GM18858 (cell line): ENCODE results near the gene AIDA.

Experiments used
- ATAC-seq: cut with Tn5 transposase; IDR thresholded peaks from one replicate; pipeline ENCODE4 v1.9.1; 2021; ENCODE audit not compliant: unreplicated experiment

The AIDA gene

DNA sequence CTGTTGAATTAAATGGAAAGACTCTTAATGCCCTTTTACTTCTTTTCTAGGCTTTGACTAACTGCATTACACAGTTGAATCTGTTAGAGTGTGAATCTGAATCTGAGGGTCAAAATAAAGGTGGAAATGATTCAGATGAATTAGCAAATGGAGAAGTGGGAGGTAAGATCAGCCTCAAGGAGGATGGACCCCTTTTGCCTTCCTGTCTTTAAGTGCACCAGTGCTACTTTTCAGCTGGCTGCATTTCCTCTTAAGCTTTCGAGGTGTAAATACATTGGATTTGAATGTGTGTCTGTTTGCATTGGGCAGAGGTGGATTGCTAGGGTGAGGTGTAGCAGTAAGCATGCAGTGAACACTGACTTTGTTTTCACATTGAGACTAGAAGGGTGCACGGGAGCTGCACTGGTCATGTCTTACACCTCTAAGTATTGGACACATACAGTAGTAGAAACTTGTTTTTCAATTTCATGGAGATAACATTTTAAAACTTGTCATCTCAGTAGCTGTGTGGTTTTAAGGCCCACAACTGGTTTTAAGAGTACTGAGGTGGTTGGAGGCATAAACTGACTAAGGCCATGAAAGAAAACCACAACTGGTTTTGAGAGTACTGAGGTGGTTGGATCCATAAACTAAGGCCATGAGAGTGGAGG is 59.0 kb downstream of the AIDA start:
- peak; percentile 59 for ATAC-seq

DNA sequence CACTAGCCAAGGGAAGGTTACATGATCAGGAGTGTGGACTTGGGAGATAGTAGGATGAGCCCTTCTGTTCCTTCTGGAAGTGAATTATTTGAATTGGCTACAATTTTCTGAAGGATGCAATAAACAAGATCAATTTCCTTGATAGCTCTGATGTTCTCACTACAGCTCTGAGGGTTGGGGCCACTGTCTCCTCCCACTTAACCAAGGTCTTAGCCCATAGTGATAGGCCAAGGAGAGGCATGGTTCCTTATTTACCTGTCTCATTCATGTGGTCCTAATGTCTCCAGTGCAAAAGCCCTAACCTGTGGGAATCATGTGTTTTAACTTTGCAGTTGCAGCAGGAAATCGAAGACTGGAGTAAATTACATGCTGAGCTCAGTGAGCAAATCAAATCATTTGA is 59.6 kb downstream of the AIDA start:
- ATAC-seq, result no peak

- no peak for ATAC-seq
Observed at GRCh38 chr1:222644636-222644980, 67.7 kb downstream of the AIDA start.

DNA sequence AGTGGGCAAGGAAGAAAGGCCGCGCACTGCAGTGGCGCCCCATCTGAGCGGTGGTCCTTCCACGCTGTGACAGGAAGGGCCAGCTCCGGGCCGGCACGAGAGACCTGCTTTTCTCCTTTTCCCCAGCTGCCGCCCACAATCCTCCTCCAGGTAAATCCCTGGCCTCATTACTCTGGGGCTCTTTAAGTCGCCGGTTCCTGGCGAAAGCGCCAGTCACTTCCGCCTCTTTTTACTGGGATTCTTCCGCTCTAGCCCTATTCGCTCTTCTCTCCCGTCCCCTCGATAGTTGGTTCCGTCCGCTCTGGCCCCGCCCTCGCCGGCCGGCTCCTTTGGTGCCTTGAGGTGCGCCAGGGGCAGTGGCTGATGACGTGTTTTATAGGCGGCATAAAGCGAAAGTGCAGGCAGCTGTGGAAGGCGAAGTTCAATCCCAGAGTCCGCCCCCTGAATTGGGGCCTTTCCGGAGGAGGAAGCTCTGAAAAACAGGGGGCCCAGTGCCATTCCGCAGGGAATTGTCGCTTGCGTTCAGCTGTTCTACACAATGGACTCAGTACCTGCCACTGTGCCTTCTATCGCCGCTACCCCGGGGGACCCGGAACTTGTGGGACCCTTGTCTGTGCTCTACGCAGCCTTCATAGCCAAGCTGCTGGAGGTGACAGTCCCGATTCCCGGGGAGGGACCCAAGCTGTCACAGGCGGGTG is 68.2 kb downstream of the AIDA start:
- ATAC-seq, result peak; percentile 91

- ATAC-seq, result no peak
Observed at GRCh38 chr1:222643606-222643937, 68.7 kb downstream of the AIDA start.

GRCh38 chr1:222642468-222642867 is 69.8 kb downstream of the AIDA start:
- ATAC-seq, result no peak

DNA sequence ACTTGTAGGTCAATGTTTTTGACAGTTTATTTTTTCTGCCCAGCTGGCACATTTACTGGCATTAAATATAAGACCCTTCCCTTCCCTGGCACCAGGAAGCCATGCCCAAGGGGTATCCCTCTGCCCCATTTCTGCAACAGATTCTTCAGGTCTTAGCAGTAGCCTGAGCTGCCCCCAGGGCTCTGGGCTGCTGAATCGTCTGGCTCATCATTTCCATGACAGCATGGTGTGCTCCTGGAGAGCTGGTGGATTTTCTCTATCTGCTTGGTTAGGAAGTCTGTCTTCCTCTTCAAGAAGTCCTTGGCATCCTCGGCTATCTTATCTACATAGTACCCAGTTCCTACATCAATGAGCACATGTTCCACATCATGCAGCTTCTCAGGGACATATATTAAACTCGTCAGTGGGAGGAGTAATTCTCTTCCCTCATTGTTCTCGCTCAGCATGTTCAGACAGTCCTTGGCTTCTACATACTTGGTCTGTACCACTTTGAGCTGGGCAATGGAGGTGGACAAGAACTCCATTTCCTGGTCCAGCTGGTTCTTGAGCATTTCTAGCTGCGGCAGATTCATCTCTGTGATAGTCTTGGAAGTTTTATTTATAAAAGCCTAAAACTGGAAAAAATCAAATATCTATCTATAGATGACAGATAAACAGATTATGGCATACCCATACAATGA is 70.9 kb downstream of the AIDA start:
- no peak for ATAC-seq

GRCh38 chr1:222634180-222635013 is 77.9 kb downstream of the AIDA start:
- ATAC-seq, result peak; percentile 87

DNA sequence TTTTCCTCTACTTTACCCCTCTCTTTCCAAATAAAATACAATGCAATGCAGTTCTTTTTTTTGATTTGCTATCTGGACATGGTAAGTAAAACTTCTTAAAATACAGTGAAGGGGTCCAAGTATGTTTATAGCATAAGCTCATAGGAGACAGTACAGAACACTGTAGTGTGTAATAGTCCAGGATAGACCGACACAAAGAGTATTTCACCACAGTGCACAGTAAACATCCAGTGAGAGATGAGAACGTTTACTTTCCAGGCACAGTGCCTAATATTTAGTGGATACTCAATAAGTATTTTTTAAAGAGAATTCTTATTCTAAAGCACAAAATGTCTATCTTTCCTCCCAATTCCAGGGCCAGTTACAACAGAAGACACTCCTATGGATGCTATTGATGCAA is 79.5 kb downstream of the AIDA start:
- ATAC-seq, result no peak

DNA sequence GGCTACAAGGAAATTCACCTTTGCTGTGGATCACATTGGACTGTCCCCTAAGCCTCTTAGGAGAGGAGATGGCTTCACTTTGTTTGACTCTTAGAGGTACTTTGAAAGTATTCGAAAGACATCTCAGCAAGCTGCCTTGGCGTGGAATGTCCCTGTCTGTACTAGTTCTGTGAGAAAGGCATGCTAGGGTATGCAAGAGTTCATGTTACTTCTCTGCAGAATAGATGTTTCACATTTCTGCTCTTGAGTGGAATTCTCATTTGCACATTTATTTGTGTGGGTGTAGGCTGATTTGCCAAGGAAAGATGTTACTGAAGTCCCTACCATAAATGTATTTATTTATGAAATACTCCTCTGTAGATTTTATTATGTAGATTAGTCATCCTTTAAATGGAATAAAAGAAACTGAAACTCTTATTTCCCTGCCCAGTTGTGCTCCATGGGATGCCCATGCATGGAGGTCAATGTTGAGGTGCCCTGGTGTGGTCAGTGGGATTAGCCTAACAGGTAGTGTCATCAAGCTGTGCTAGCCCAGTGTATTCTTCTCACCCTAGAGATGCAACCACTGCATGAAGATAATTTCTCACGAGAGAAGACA is 80.6 kb downstream of the AIDA start:
- ATAC-seq, result no peak

DNA sequence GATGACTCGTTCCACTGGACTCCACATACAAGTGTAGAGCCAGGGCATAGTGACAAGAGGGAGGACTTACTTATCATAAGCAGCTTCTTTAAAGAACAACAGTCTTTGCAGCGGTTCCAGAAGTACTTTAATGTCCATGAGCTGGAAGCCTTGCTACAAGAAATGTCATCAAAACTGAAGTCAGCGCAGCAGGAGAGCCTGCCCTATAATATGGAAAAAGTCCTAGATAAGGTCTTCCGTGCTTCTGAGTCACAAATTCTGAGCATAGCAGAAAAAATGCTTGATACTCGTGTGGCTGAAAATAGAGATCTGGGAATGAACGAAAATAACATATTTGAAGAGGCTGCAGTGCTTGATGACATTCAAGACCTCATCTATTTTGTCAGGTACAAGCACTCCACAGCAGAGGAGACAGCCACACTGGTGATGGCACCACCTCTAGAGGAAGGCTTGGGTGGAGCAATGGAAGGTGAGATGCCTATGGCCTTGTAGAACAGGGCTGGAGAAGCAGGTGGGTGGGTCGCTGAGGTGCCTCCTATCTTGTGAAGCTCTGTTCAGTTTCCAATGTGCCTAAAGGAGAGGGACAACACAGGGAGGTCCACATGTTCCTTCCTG is 82.3 kb downstream of the AIDA start:
- no peak for ATAC-seq

- no peak for ATAC-seq
Observed at GRCh38 chr1:222627232-222627631, 85.1 kb downstream of the AIDA start.

DNA sequence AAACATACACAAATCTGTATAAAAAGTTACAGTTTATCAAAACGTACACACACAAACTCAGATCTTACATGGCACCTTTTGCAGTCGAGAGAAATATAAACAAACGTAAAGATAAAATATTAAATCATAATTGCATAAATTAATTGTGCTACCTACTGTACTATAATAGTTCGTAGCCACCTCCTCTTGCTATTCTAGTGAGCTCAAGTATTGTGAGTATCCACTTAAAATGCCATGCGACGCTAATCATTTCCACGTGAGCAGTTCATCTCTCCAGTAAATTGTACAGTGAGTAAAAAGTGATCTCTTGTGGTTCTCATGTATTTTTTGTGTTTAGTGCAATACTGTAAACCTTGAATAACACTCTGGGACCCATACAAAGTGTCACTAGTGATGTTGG is 88.1 kb downstream of the AIDA start:
- no peak for ATAC-seq

- ATAC-seq, result no peak
Observed at GRCh38 chr1:222623458-222623857, 88.8 kb downstream of the AIDA start.

DNA sequence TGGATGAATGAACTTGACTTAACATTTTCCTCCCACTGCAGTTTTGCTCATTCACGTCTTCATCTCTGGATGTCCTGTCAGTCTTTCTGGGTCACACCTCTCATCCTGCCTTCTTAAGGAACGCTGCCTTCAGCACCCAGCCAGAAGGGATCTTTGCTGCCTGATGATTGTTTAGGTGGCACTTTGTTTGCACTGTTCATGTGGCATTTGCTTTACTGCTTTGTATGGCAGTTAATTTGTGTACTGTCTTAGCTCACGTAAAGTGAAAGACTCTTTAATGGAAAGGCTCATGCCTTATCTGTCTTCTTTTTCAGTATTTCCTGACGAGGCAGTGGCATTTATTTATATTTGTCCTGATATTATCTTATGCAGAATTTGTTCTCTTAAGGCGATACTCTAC is 89.5 kb downstream of the AIDA start:
- no peak for ATAC-seq

DNA sequence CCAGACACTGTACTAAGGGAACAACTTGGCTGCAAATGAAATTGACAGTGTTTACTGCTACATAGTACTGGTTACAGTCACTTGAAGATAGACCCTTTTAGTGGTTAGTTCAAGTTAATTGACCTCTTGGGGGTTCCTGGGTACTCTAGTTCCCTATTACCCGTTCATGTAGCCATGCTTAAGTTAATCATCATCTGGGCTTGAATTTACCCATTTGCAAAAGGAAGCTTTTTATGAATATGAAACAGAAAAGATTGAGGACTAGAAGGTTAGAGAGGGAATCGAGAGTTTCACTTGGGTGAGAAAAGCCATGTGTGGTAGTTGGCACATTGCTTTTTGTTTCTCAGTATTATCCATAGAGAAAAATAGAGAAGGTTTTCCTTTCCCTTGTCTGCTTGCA is 91.7 kb downstream of the AIDA start:
- peak; percentile 48 for ATAC-seq

GRCh38 chr1:222618880-222619596 is 93.3 kb downstream of the AIDA start:
- ATAC-seq, result no peak
